ENCODE results near the gene RFC4. TPM values are rescaled to one million over a fixed set of nuclear protein-coding genes. Genes with fewer than 3 reads are reported as not detected.

RFC4 gene
- total RNA-seq, 4 donors from 2014 or later, result 5.4 to 14.2 (median 11.8) TPM

DNA sequence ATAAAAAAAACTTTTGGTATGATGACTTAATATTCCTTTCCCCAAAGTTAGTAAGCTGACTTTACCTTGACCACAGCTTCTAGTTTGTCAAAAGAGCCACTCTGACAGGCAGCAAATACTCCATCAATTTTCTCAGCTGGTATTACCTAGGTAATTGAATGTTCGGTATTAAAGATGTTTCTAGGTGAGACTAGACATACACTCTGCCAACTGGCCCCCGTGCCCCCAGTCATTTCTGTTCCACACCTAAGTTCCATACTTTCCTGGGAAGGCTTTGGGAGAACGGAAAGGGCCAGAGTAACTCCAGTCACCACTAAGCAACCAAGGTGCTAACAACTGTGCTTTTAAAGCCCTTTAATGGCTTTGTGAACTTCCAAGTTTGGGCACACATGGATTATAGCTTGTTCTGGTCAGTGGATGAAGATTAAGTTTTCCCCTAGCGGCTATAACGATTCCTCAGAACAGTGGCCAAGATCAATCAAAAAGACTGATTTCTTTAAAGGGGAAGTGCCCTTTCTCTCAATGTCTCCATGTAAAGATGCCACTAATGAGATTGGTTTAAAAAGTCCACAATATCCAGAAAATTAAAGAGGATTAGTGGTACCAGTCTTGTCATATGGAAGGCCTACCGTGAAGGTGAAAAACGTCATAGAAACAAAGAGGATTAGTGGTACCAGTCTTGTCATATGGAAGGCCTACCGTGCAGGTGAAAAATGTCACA lies 15.9 kb downstream of the RFC4 start:
- H3K27ac ChIP-seq, result no peak overlapping the region
- peaks cover 3 to 47% (median 19%) of the 10 kb centered on the region in 4 donors for H3K4me1 ChIP-seq
- WGBS, 2 donors, result 60 to 64% methylated on average over 8 of the region's 8 CpGs
- DNase-seq (ENCODE audit: low spot score in 2 of 2), result no peak
- H3K27me3 ChIP-seq, result no peaks in the 10 kb centered on the region
- H3K4me3 ChIP-seq, result no peak overlapping the region
- TF ChIP-seq POLR2A (IDR thresholded peaks at IDR 0.05) (no peak), EP300 (IDR thresholded peaks at IDR 0.05) (no peak)
- TF ChIP-seq, protein P1, sequence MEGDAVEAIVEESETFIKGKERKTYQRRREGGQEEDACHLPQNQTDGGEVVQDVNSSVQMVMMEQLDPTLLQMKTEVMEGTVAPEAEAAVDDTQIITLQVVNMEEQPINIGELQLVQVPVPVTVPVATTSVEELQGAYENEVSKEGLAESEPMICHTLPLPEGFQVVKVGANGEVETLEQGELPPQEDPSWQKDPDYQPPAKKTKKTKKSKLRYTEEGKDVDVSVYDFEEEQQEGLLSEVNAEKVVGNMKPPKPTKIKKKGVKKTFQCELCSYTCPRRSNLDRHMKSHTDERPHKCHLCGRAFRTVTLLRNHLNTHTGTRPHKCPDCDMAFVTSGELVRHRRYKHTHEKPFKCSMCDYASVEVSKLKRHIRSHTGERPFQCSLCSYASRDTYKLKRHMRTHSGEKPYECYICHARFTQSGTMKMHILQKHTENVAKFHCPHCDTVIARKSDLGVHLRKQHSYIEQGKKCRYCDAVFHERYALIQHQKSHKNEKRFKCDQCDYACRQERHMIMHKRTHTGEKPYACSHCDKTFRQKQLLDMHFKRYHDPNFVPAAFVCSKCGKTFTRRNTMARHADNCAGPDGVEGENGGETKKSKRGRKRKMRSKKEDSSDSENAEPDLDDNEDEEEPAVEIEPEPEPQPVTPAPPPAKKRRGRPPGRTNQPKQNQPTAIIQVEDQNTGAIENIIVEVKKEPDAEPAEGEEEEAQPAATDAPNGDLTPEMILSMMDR (IDR thresholded peaks at IDR 0.05), result no peak
- H3K36me3 ChIP-seq, result peaks cover 10 to 76% (median 24%) of the 10 kb centered on the region in 3 donors
- H3K9me3 ChIP-seq, result no peaks in the 10 kb centered on the region

DNA sequence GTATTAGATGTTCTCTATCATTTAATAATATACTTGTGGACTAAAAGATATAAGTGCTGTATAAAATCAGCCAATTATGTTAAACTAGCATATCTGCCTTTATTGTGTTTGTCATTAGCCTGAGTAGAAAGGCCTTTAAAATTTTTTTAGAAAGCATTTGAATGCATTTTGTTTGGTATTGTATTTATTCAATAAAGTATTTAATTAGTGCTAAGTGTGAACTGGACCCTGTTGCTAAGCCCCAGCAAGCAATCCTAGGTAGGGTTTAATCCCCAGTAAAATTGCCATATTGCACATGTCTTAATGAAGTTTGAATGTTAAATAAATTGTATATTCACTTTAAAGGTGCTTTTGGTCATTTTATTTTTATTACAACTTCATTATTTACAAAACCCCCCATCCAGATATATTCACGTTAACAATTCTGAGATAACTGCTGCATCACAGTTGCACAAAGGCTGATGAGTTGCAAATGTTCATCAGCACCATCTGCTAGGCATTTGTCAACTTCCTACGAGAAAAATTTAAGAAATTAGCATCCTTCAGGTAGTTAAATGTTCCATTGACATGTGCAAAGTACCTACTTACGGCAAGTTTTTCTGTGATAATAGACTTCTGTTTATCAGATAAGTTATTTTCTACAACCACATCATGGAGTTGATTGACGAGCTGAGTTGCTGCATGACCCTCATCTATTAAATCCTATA lies 16.6 kb downstream of the RFC4 start:
- TF ChIP-seq POLR2A (IDR thresholded peaks at IDR 0.05), result no peak
- TF ChIP-seq, protein P1 (IDR thresholded peaks at IDR 0.05), result no peak
- no peak for TF ChIP-seq EP300 (IDR thresholded peaks at IDR 0.05)
- DNase-seq (ENCODE audit: low spot score in 2 of 2), result no peak
- peaks cover 5 to 54% (median 26%) of the 10 kb centered on the region in 4 donors for H3K4me1 ChIP-seq
- no peak overlapping the region for H3K4me3 ChIP-seq
- H3K9me3 ChIP-seq, result no peaks in the 10 kb centered on the region
- H3K27me3 ChIP-seq, result no peaks in the 10 kb centered on the region
- H3K27ac ChIP-seq, result no peak overlapping the region
- H3K36me3 ChIP-seq, result peaks cover 14 to 83% (median 29%) of the 10 kb centered on the region in 3 donors
- 48 to 58% methylated on average over 4 of the region's 4 CpGs for WGBS, 2 donors

DNA sequence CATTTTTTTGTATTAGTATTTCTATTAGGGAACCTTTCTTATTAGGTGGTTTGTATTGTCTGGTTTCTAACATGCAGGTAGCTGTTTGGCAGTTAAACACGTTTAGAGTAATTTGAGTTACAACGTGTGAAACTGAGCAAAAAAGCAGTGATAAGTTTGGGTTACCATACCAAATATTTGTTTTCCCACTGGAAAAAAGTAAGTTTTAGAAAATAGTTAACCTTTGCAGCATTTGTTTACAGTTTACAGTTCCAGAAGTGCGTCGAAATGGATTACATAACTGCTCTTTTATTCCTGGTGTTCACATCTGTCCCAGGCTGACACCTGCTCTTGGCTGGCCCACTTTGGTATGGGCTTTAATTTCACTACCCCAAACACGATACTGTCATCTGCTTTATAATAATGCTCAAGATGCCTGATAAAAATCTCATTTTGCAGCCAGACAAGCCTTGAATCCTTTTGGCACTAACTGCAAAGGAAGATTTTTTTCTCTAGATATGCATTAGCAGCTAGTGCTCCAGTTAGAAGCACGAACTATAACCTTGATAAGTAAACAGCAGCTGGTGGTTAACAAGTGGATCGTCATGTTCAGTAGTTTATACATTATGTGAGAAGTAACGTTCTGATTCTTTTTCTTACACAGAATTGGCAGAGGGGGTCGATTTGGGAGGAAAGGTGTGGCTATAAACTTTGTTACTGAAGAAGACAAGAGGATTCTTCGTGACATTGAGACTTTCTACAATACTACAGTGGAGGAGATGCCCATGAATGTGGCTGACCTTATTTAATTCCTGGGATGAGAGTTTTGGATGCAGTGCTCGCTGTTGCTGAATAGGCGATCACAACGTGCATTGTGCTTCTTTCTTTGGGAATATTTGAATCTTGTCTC lies 17.6 kb downstream of the RFC4 start:
- peaks cover 14 to 80% (median 33%) of the 10 kb centered on the region in 3 donors for H3K36me3 ChIP-seq
- 61 to 64% methylated on average over 13 of the region's 13 CpGs for WGBS, 2 donors
- peaks cover 5 to 56% (median 28%) of the 10 kb centered on the region in 4 donors for H3K4me1 ChIP-seq

DNA sequence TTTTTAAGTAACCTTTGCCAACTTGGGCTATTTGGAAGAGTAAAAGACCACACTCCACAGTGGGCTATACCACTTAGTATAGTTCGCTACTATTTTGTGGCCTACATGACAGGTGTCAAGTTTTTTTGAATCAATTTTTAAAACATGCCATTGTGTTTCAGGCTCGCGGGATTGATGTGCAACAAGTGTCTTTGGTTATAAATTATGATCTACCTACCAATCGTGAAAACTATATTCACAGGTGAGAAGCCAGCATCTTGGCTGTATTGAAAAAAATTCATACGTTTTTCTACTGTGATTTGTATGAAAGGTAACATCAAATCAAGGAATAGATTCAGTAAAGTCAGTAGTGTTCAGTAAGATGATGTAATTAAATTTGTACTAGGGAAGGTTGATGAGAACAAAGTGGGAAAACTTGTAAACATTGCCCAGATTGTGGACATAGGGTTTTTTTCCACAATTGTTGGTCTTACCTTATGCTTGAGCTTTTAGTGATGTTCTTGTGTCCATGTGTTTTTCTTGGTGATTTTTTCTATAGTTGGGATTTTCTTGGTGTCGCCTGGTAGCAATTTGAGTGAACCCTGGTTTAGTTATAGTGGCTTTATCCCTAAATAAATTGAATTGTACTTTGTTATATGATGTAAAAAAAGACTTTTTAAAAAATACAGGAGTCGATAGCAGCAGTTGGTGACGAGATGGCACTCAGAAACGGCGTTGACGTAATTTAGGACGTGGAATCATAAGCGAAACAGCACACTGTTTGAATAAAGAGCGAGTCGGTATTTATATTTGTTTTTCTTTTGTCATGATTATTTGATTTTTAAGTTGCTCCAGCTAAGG lies 18.4 kb downstream of the RFC4 start:
- H3K36me3 ChIP-seq, result peaks cover 14 to 80% (median 33%) of the 10 kb centered on the region in 3 donors
- H3K4me3 ChIP-seq, result no peak overlapping the region
- no peaks in the 10 kb centered on the region for H3K9me3 ChIP-seq
- no peak for DNase-seq (ENCODE audit: low spot score in 2 of 2)
- TF ChIP-seq, protein P1 (IDR thresholded peaks at IDR 0.05), result no peak
- no peak for TF ChIP-seq POLR2A (IDR thresholded peaks at IDR 0.05)
- TF ChIP-seq EP300 (IDR thresholded peaks at IDR 0.05), result no peak
- 84% methylated on average over 15 of the region's 15 CpGs for WGBS, 2 donors
- no peaks in the 10 kb centered on the region for H3K27me3 ChIP-seq
- peaks cover 5 to 56% (median 28%) of the 10 kb centered on the region in 4 donors for H3K4me1 ChIP-seq
- no peak overlapping the region for H3K27ac ChIP-seq

More for the DNA sequence above, 17.6 kb downstream of the RFC4 start:
- Histone ChIP-seq H3K9me3 (no peaks in the 10 kb centered on the region), H3K27ac (no peak overlapping the region), H3K27me3 (no peaks in the 10 kb centered on the region), H3K4me3 (no peak overlapping the region)
- no peak for DNase-seq (ENCODE audit: low spot score in 2 of 2)
- TF ChIP-seq EP300 (IDR thresholded peaks at IDR 0.05) (no peak), POLR2A (IDR thresholded peaks at IDR 0.05) (no peak)
- TF ChIP-seq, protein P1 (IDR thresholded peaks at IDR 0.05), result no peak

Measured in tibial nerve (tissue), 4 donors.